Gastrocnemius medialis (tissue), 4 donors: ENCODE data around the gene CIROP. TPM values are rescaled to one million over a fixed set of nuclear protein-coding genes. Genes with fewer than 3 reads are reported as not detected.

Experiments used
- ATAC-seq, 2 donors: fragments of 150-250 bp; one replicate each; pipeline ENCODE4 v1.9.1; 2016
- DNase-seq, 2 donors: peaks; one replicate each; pipeline ENCODE4 v3.0.0-alpha.2; 2019
- H3K27ac ChIP-seq, 4 donors: fragments of 200-600 bp; sonication (generic); 1 replicate in 1 of 4; 2 replicates in 3 of 4; pipeline ENCODE4 v1.5.1; 2016 to 2018; ENCODE audit warnings: mild to moderate bottlenecking in 2 of 4, moderate library complexity in 1 of 4
- H3K27me3 ChIP-seq, 3 donors: fragments of 200-600 bp; sonication (generic) in 2 of 3; 1 replicate in 1 of 3; 2 replicates in 2 of 3; pipeline versions ENCODE4 v1.5.1 to v1.6.0; 2016 to 2019; ENCODE audit warnings: mild to moderate bottlenecking in 1 of 3, moderate library complexity in 1 of 3
- H3K36me3 ChIP-seq, 2 donors: fragments of 200-600 bp; sonication (generic) in 1 of 2; one replicate each; pipeline ENCODE4 v1.5.1; 2017 to 2018
- H3K4me1 ChIP-seq, 2 donors: fragments of 200-600 bp; sonication (generic) in 1 of 2; one replicate each; pipeline ENCODE4 v1.5.1; 2016 to 2017; ENCODE audit warnings: mild to moderate bottlenecking in 2 of 2
- H3K4me3 ChIP-seq, 4 donors: fragments of 200-600 bp; sonication (generic) in 3 of 4; 1 replicate in 1 of 4; 2 replicates in 3 of 4; pipeline ENCODE4 v1.5.1; 2016 to 2019; ENCODE audit warnings: mild to moderate bottlenecking in 2 of 4
- H3K9me3 ChIP-seq, 3 donors: fragments of 200-600 bp; sonication (generic) in 2 of 3; 1 replicate in 1 of 3; 2 replicates in 2 of 3; pipeline ENCODE4 v1.5.1; 2016 to 2019
- POLR2A ChIP-seq, 2 donors: fragments of 450-650 bp; IDR thresholded peaks; one replicate each; pipeline ENCODE4 v1.6.1; 2017; ENCODE audit warnings: antibody characterized with exemption in 2 of 2, mild to moderate bottlenecking in 2 of 2, moderate library complexity in 2 of 2
- in situ Hi-C, 4 donors: fragments of 200-750 bp; cut with MboI; loops; one replicate each; pipeline versions ENCODE4 v1.15.0 to v1.8.0; 2017; ENCODE audit warnings: low sequenced_read_pairs in 4 of 4
- intact Hi-C: fragments of 100-400 bp; cut with DNase I; formaldehyde crosslinking; loops from one replicate; pipeline ENCODE4 v1.15.1; 2023; ENCODE audit warnings: low total_unique reads
- total RNA-seq, 4 donors: library from RNA; depleted of rRNA; stranded (reverse); fragments of >200 nt; gene quantifications; one replicate each; pipeline versions ENCODE4 v1.1.0 to v1.2.3, GENCODE V29; 2016
- TF ChIP-seq, protein P1 (sequence below), 5 experiments: fragments of 450-650 bp in 3 of 5; fragments of 200-600 bp in 2 of 5; sonication (generic) in 2 of 5; IDR thresholded peaks in 4 of 5; conservative IDR thresholded peaks in 1 of 5; 1 replicate in 4 of 5; 2 replicates in 1 of 5; pipeline ENCODE4 v1.5.1; 2016 to 2019; ENCODE audit warnings: antibody characterized with exemption in 5 of 5, mild to moderate bottlenecking in 3 of 5, moderate library complexity in 3 of 5

CIROP gene
- total RNA-seq, 4 donors from 2014 or later = not detected

DNA sequence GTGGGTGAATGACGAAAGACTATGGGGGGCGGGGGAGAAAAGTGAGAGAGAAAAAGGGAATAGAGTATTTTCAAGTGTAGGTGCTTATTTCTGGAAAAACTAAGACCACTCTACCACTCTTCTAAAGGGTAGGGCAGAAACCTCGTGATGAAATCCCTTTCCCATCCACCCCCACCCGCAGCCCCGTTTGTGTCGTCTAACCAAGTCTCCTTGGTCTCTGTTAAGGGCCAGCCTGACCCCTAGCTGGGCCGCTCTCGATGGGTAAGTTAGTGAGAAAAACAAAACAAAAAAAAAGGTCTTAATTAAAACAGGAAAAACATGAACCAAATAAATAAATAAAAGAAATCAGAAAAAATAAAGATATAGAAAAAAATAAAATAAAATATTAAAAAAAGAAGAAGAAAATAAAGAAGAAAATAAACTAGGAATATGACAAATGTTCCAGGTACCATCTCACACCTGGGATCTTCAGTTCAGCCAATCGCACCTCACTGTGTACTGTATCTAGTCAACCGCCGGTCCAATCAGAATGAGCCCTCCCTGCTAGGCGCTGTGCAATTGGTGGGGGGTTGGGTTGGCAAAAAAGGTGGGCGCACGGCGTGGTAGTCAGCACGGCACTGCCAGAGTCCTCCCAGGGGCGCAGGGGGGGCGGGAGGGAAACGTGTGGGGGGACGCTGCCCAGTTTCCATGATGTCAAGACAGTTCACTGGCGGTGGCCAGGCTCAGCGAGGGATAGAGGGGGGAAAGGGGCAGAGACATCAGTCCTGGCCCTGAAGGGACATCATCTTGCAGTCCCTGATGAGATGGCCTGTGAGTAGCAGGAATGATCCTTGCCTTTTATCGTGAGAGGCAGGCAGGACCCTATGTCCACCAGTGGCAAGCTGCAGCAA is 37.7 kb downstream of the CIROP start:
- Histone ChIP-seq H3K36me3 (peaks cover 3 to 68% of the 10 kb centered on the region in 2 donors), H3K4me1 (peaks cover 17 to 29% of the 10 kb centered on the region in 2 donors), H3K27ac (peak overlapping the region in 1 of 4 donors; percentile 35), H3K27me3 (no peaks in the 10 kb centered on the region), H3K4me3 (no peak overlapping the region), H3K9me3 (no peaks in the 10 kb centered on the region)
- intact Hi-C loops = no loop called here
- in situ Hi-C loops = no loop called here
- DNase-seq = no peak
- no peak for ATAC-seq
- no peak for TF ChIP-seq POLR2A (IDR thresholded peaks at IDR 0.05)
- TF ChIP-seq, protein P1, sequence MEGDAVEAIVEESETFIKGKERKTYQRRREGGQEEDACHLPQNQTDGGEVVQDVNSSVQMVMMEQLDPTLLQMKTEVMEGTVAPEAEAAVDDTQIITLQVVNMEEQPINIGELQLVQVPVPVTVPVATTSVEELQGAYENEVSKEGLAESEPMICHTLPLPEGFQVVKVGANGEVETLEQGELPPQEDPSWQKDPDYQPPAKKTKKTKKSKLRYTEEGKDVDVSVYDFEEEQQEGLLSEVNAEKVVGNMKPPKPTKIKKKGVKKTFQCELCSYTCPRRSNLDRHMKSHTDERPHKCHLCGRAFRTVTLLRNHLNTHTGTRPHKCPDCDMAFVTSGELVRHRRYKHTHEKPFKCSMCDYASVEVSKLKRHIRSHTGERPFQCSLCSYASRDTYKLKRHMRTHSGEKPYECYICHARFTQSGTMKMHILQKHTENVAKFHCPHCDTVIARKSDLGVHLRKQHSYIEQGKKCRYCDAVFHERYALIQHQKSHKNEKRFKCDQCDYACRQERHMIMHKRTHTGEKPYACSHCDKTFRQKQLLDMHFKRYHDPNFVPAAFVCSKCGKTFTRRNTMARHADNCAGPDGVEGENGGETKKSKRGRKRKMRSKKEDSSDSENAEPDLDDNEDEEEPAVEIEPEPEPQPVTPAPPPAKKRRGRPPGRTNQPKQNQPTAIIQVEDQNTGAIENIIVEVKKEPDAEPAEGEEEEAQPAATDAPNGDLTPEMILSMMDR (IDR thresholded peaks at IDR 0.05 in 4 of 5, conservative IDR thresholded peaks at IDR 0.05 in 1 of 5) = no peak

DNA sequence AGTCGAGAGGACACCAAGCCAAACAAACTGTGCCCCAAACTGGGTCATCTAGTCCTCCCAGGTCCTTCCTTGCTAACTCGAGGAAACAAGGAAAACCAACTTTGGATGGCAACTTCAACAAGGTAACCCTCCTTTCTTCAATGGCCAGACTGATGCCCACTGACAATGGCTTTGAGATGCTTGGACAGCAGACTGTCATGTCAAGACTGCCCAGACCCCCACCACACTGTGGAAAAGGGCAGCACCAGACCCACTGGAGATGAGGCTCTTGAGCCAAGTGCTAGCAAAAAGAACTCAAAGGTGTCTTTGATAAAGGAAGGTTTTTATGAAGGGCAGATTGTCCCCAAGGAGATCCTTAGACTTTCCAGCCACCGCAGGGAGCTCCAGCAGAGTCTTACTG is 38.4 kb downstream of the CIROP start:
- H3K27ac ChIP-seq = peak overlapping the region in 1 of 4 donors; percentile 35
- H3K4me3 ChIP-seq = no peak overlapping the region
- ATAC-seq = no peak
- no peaks in the 10 kb centered on the region for H3K27me3 ChIP-seq
- in situ Hi-C loops = no loop called here
- intact Hi-C loops = no loop called here
- TF ChIP-seq, protein P1 (IDR thresholded peaks at IDR 0.05 in 4 of 5, conservative IDR thresholded peaks at IDR 0.05 in 1 of 5) = no peak
- TF ChIP-seq POLR2A (IDR thresholded peaks at IDR 0.05) = no peak
- no peaks in the 10 kb centered on the region for H3K9me3 ChIP-seq
- peaks cover 3 to 72% of the 10 kb centered on the region in 2 donors for H3K36me3 ChIP-seq
- H3K4me1 ChIP-seq = peaks cover 11 to 25% of the 10 kb centered on the region in 2 donors
- DNase-seq = no peak

DNA sequence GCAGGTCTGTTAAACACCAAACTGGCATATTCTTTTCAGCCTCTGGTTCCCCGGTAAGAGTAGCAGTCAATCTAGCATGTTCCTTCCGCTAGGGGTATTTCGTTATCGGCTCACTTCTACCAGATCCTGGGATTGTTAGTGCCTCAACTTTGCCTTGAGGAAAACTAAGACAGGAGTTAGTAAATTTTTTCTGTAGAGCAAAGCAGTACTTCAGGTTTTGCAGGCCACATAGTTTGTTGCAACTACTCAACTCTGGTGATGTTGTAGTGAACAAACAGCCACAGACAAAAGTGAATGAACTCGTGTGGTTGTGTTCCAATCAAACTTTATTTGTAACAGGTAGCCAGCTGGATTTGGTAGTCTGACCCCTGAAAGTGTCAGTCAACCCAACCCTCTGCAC is 41.2 kb downstream of the CIROP start:
- ATAC-seq (no peak), DNase-seq (no peak)
- TF ChIP-seq, protein P1 (IDR thresholded peaks at IDR 0.05 in 4 of 5, conservative IDR thresholded peaks at IDR 0.05 in 1 of 5) = no peak
- H3K4me3 ChIP-seq = no peak overlapping the region
- H3K27me3 ChIP-seq = no peaks in the 10 kb centered on the region
- intact Hi-C loops = no loop called here
- peaks cover 0 to 11% of the 10 kb centered on the region in 2 donors for H3K4me1 ChIP-seq
- no peak overlapping the region for H3K27ac ChIP-seq
- in situ Hi-C loops = loop anchor here in 2 of 4 donors (5.0 kb wide), 1 partner anchor 71 kb away; no protein-coding TSS in a partner anchor
- H3K9me3 ChIP-seq = no peaks in the 10 kb centered on the region
- H3K36me3 ChIP-seq = peaks cover 3 to 98% of the 10 kb centered on the region in 2 donors

DNA sequence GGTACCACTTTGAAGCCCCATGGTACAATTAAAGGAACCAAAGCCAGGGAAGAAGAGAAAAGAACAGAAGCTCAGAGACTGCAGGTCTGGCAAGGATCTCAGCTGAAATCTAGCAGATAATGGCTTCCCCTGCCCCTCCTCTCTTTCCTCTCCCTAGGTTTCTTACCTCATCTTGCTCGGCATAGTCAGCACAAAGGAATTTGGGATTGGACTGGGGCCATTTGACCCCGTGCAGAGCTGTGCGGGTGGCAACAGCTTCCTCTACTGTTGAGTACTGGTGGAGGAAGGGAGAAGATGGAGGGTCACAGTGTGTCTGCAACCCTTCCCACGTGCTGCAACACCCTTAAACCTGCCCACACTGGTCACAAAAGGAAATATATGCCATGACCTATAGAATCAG is 42.8 kb downstream of the CIROP start:
- TF ChIP-seq, protein P1 (IDR thresholded peaks at IDR 0.05 in 4 of 5, conservative IDR thresholded peaks at IDR 0.05 in 1 of 5) = no peak
- TF ChIP-seq POLR2A (IDR thresholded peaks at IDR 0.05) = no peak
- H3K27me3 ChIP-seq = no peaks in the 10 kb centered on the region
- H3K36me3 ChIP-seq = peaks cover 3 to 83% of the 10 kb centered on the region in 2 donors
- peaks cover 3 to 8% of the 10 kb centered on the region in 2 donors for H3K4me1 ChIP-seq
- intact Hi-C loops (no loop called here), in situ Hi-C loops (loop anchor here in 2 of 4 donors (5.0 kb wide), 1 partner anchor 70 kb away; no protein-coding TSS in a partner anchor)
- DNase-seq (peak in 1 of 2 donors; percentile 83), ATAC-seq (peak in 1 of 2 donors; percentile 75)
- peak overlapping the region; percentile 11 to 57 (median 32) for H3K27ac ChIP-seq
- no peak overlapping the region for H3K4me3 ChIP-seq
- no peaks in the 10 kb centered on the region for H3K9me3 ChIP-seq
